Activated CD8-positive, alpha-beta T cell treated with anti-CD3 and anti-CD28 coated beads for 36 hours (primary cell): ENCODE data around the gene ZNF652. TPM values are rescaled to one million over a fixed set of nuclear protein-coding genes. Genes with fewer than 3 reads are reported as not detected.

Experiments used
- ATAC-seq: fragments of 200-7000 bp; cut with Tn5 transposase; one replicate; pipeline ENCODE4 v1.10.0; 2021; ENCODE audit warnings: mild to moderate bottlenecking, moderate library complexity
- CTCF ChIA-PET: fragments of 350-600 bp; sonication (Branson Sonifier 250); formaldehyde crosslinking; loops from one replicate; lab custom pipeline; 2021; ENCODE audit warnings: antibody characterized with exemption; lab: Charles Lee
- POLR2A ChIA-PET: fragments of 350-600 bp; sonication (Branson Sonifier 250); formaldehyde crosslinking; loops from one replicate; lab custom pipeline; 2021; ENCODE audit warnings: antibody characterized with exemption; lab: Charles Lee
- DNase-seq: peaks from one replicate; pipeline ENCODE4 v3.0.0-alpha.2; 2020
- H3K27ac Mint-ChIP-seq: one replicate; pipeline ENCODE4 v1.8.0; 2021; ENCODE audit warnings: mild to moderate bottlenecking, mixed read lengths
- H3K27me3 Mint-ChIP-seq: one replicate; pipeline ENCODE4 v1.8.0; 2021; ENCODE audit warnings: mixed read lengths
- H3K36me3 Mint-ChIP-seq: one replicate; pipeline ENCODE4 v1.8.0; 2021; ENCODE audit warnings: low read depth, mixed read lengths
- H3K4me1 Mint-ChIP-seq: one replicate; pipeline ENCODE4 v1.8.0; 2021; ENCODE audit warnings: low read depth, mixed read lengths
- H3K4me3 Mint-ChIP-seq: one replicate; pipeline ENCODE4 v1.8.0; 2021; ENCODE audit warnings: mild to moderate bottlenecking, moderate library complexity, mixed read lengths
- H3K9me3 Mint-ChIP-seq: one replicate; pipeline ENCODE4 v1.8.0; 2021; ENCODE audit warnings: mixed read lengths
- CTCF ChIP-seq: fragments of 200-600 bp; IDR thresholded peaks from one replicate; pipeline ENCODE4 v1.8.0; 2022; ENCODE audit warnings: antibody characterized with exemption, mild to moderate bottlenecking
- intact Hi-C: fragments of 100-400 bp; cut with micrococcal nuclease; formaldehyde crosslinking; loops from one replicate; pipeline ENCODE4 v1.10.0; 2022
- total RNA-seq, 2 experiments: library from RNA; stranded (reverse); gene quantifications; one replicate each; pipeline ENCODE4 v1.2.3, GENCODE V29; 2021

ZNF652 gene
- total RNA-seq, 2 experiments from 2014 or later: 6.4 to 6.7 TPM

GRCh38 chr17:49352587-49353154 is 9.4 kb downstream of the ZNF652 start:
- TF ChIP-seq CTCF: no peak
- DNase-seq (peak; percentile 30), ATAC-seq (peak; percentile 66)
- Mint-ChIP-seq H3K4me1 (peaks cover 55% of the 10 kb centered on the region), H3K4me3 (no peak overlapping the region), H3K9me3 (no peaks in the 10 kb centered on the region), H3K27ac (peak overlapping the region; percentile 23), H3K27me3 (no peaks in the 10 kb centered on the region), H3K36me3 (no peaks in the 10 kb centered on the region)
- CTCF ChIA-PET: no interaction called here
- intact Hi-C loops: no loop called here
- POLR2A ChIA-PET: interaction anchor here (0.7 to 1.0 kb wide), 2 partner anchors 9 to 92 kb away, joined by 3 read pairs; no protein-coding TSS in a partner anchor

GRCh38 chr17:49351572-49352140 is 10.4 kb downstream of the ZNF652 start:
- TF ChIP-seq CTCF: no peak
- DNase-seq (no peak), ATAC-seq (no peak)
- no peaks in the 10 kb centered on the region for H3K27me3 Mint-ChIP-seq
- POLR2A ChIA-PET: no interaction called here
- no peaks in the 10 kb centered on the region for H3K36me3 Mint-ChIP-seq
- H3K9me3 Mint-ChIP-seq: no peaks in the 10 kb centered on the region
- no peak overlapping the region for H3K27ac Mint-ChIP-seq
- H3K4me3 Mint-ChIP-seq: no peak overlapping the region
- peaks cover 60% of the 10 kb centered on the region for H3K4me1 Mint-ChIP-seq
- intact Hi-C loops: no loop called here
- CTCF ChIA-PET: interaction anchor here (1.3 kb wide), 1 partner anchor 12 kb away, joined by 3 read pairs; no protein-coding TSS in a partner anchor

- POLR2A ChIA-PET: interaction anchor here (0.9 to 3.5 kb wide), 2 partner anchors 10 to 15 kb away, joined by 5 to 26 read pairs; no protein-coding TSS in a partner anchor
- no peaks in the 10 kb centered on the region for H3K9me3 Mint-ChIP-seq
- H3K36me3 Mint-ChIP-seq: no peaks in the 10 kb centered on the region
- CTCF ChIA-PET: interaction anchor here (1.0 to 1.9 kb wide), 2 partner anchors 19 to 46 kb away, joined by 3 to 8 read pairs; no protein-coding TSS in a partner anchor
- H3K27me3 Mint-ChIP-seq: no peaks in the 10 kb centered on the region
- H3K4me1 Mint-ChIP-seq: peaks cover 63% of the 10 kb centered on the region
- H3K27ac Mint-ChIP-seq: peak overlapping the region; percentile 34
- intact Hi-C loops: no loop called here
- no peak for ATAC-seq
- no peak for DNase-seq
- no peak for TF ChIP-seq CTCF
- no peak overlapping the region for H3K4me3 Mint-ChIP-seq
Measured at GRCh38 chr17:49349541-49349940, 12.5 kb downstream of the ZNF652 start.

GRCh38 chr17:49344914-49345313 is 17.1 kb downstream of the ZNF652 start:
- peaks cover 72% of the 10 kb centered on the region for H3K4me1 Mint-ChIP-seq
- TF ChIP-seq CTCF: no peak
- ChIA-PET CTCF (interaction anchor here (1.4 kb wide), 1 partner anchor 21 kb away, joined by 3 read pairs; no protein-coding TSS in a partner anchor), POLR2A (interaction anchor here (1.2 kb wide), 1 partner anchor 16 kb away, joined by 3 read pairs; no protein-coding TSS in a partner anchor)
- no peaks in the 10 kb centered on the region for H3K9me3 Mint-ChIP-seq
- DNase-seq (no peak), ATAC-seq (no peak)
- H3K4me3 Mint-ChIP-seq: no peak overlapping the region
- peak overlapping the region; percentile 11 for H3K27ac Mint-ChIP-seq
- intact Hi-C loops: no loop called here
- H3K27me3 Mint-ChIP-seq: no peaks in the 10 kb centered on the region
- no peaks in the 10 kb centered on the region for H3K36me3 Mint-ChIP-seq

GRCh38 chr17:49343273-49343672 is 18.8 kb downstream of the ZNF652 start:
- H3K4me1 Mint-ChIP-seq: peaks cover 73% of the 10 kb centered on the region
- ChIA-PET CTCF (interaction anchor here (0.7 to 3.1 kb wide), 4 partner anchors 11 to 53 kb away, joined by 3 to 20 read pairs (median 4); no protein-coding TSS in a partner anchor), POLR2A (interaction anchor here (1.4 to 2.0 kb wide), 6 partner anchors 16 to 151 kb away, joined by 3 to 10 read pairs (median 5); partner anchors contain the start of gene ZNF652)
- no peak for TF ChIP-seq CTCF
- peak; percentile 50 for DNase-seq
- peak overlapping the region; percentile 94 for H3K27ac Mint-ChIP-seq
- peaks cover 2% of the 10 kb centered on the region for H3K36me3 Mint-ChIP-seq
- intact Hi-C loops: loop anchor here (2.0 kb wide), 1 partner anchor 18 kb away; no protein-coding TSS in a partner anchor
- H3K9me3 Mint-ChIP-seq: no peaks in the 10 kb centered on the region
- H3K4me3 Mint-ChIP-seq: peak overlapping the region; percentile 73
- no peaks in the 10 kb centered on the region for H3K27me3 Mint-ChIP-seq
- peak; percentile 31 for ATAC-seq
